Measurements from ENCODE around the gene PCA3. TPM values are rescaled to one million over a fixed set of nuclear protein-coding genes. Genes with fewer than 3 reads are reported as not detected.

The PCA3 gene
- polyA plus RNA-seq, 1 of the 3 experiments (the other 2 are of a cell fraction): 0.21 TPM

DNA sequence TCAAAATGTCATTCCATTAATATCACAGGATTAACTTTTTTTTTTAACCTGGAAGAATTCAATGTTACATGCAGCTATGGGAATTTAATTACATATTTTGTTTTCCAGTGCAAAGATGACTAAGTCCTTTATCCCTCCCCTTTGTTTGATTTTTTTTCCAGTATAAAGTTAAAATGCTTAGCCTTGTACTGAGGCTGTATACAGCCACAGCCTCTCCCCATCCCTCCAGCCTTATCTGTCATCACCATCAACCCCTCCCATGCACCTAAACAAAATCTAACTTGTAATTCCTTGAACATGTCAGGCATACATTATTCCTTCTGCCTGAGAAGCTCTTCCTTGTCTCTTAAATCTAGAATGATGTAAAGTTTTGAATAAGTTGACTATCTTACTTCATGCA, 20.6 kb downstream of the PCA3 start:
- H3K27ac ChIP-seq (ENCODE audit: low read depth in 2 of 2, low read length in 1 of 2): no peak overlapping the region
- no peaks in the 10 kb centered on the region for H3K9me2 ChIP-seq
- no peaks in the 10 kb centered on the region for H3K9me3 ChIP-seq
- no peaks in the 10 kb centered on the region for H3F3A ChIP-seq (replicated peaks; ENCODE audit: insufficient read depth)
- no peak overlapping the region for H3K4me2 ChIP-seq
- no peaks in the 10 kb centered on the region for H4K20me1 ChIP-seq (ENCODE audit: insufficient read depth)
- peaks cover 36% of the 10 kb centered on the region; the same call in 1 of the 2 replicates for H3K27me3 ChIP-seq (ENCODE audit: insufficient read depth)
- no peak overlapping the region for H2AFZ ChIP-seq (ENCODE audit: low read depth)
- POLR2A ChIA-PET: no interaction called here
- H3K9ac ChIP-seq: no peak overlapping the region
- TF ChIP-seq SMC3 (IDR thresholded peaks at IDR 0.05; ENCODE audit: low read depth, low read length): no peak
- no peak for TF ChIP-seq RCOR1 (IDR thresholded peaks at IDR 0.05; ENCODE audit: low read length)
- no peak for TF ChIP-seq RXRA (IDR thresholded peaks at IDR 0.05; ENCODE audit: borderline replicate concordance, low read depth)
- TF ChIP-seq, protein P1, sequence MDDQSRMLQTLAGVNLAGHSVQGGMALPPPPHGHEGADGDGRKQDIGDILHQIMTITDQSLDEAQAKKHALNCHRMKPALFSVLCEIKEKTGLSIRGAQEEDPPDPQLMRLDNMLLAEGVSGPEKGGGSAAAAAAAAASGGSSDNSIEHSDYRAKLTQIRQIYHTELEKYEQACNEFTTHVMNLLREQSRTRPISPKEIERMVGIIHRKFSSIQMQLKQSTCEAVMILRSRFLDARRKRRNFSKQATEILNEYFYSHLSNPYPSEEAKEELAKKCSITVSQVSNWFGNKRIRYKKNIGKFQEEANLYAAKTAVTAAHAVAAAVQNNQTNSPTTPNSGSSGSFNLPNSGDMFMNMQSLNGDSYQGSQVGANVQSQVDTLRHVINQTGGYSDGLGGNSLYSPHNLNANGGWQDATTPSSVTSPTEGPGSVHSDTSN (IDR thresholded peaks at IDR 0.05): no peak
- TF ChIP-seq MEF2A (IDR thresholded peaks at IDR 0.05; ENCODE audit: borderline replicate concordance, low read depth): no peak
- no peak for TF ChIP-seq JUND (IDR thresholded peaks at IDR 0.05)
- no peak for TF ChIP-seq TCF12 (IDR thresholded peaks at IDR 0.05)
- no peak for TF ChIP-seq RFX5 (IDR thresholded peaks at IDR 0.05; ENCODE audit: low read length)
- TF ChIP-seq EZH2phosphoT487 (IDR thresholded peaks at IDR 0.05; ENCODE audit: borderline replicate concordance, low read depth): no peak
- TF ChIP-seq FOXM1 (IDR thresholded peaks at IDR 0.05; ENCODE audit: low read depth): no peak
- no peak for TF ChIP-seq NRF1 (IDR thresholded peaks at IDR 0.05; ENCODE audit: low read depth, low read length)
- no peak for TF ChIP-seq POLR2AphosphoS5 (IDR thresholded peaks at IDR 0.05; ENCODE audit: low read depth, low read length)
- TF ChIP-seq, protein P2, sequence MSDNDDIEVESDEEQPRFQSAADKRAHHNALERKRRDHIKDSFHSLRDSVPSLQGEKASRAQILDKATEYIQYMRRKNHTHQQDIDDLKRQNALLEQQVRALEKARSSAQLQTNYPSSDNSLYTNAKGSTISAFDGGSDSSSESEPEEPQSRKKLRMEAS (IDR thresholded peaks at IDR 0.05; ENCODE audit: low read depth): no peak
- H3K79me2 ChIP-seq (ENCODE audit: insufficient read depth): no peaks in the 10 kb centered on the region
- H3K4me1 ChIP-seq (ENCODE audit: control insufficient read depth in 1 of 2, insufficient read depth in 2 of 2, low read depth in 1 of 2, low read length in 1 of 2): no peaks in the 10 kb centered on the region
- no peak overlapping the region for H3K4me3 ChIP-seq (ENCODE audit: low read depth in 2 of 2, low read length in 1 of 2)
- H3K36me3 ChIP-seq (replicated peaks in 1 of 2; ENCODE audit: control insufficient read depth in 1 of 2, insufficient read depth in 2 of 2, low read length in 1 of 2): no peaks in the 10 kb centered on the region
- DNase-seq: no peak
- CTCF ChIA-PET: interaction anchor here (1.0 kb wide), 1 partner anchor 25 kb away, joined by 3 read pairs; no protein-coding TSS in a partner anchor

DNA sequence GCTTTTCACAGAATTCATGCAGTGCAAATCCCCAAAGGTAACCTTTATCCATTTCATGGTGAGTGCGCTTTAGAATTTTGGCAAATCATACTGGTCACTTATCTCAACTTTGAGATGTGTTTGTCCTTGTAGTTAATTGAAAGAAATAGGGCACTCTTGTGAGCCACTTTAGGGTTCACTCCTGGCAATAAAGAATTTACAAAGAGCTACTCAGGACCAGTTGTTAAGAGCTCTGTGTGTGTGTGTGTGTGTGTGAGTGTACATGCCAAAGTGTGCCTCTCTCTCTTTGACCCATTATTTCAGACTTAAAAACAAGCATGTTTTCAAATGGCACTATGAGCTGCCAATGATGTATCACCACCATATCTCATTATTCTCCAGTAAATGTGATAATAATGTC, 21.3 kb downstream of the PCA3 start:
- TF ChIP-seq RFX5 (IDR thresholded peaks at IDR 0.05; ENCODE audit: low read length) (no peak), FOSL2 (IDR thresholded peaks at IDR 0.05; ENCODE audit: borderline replicate concordance, low read depth) (no peak), NRF1 (IDR thresholded peaks at IDR 0.05; ENCODE audit: low read depth, low read length) (no peak), FOXJ3 (CRISPR knock-in tag; IDR thresholded peaks at IDR 0.05) (no peak), MXI1 (IDR thresholded peaks at IDR 0.05; ENCODE audit: low read depth, low read length) (no peak), GABPA (IDR thresholded peaks at IDR 0.05; ENCODE audit: low read depth) (no peak), YY1 (IDR thresholded peaks at IDR 0.05; ENCODE audit: low read depth) (no peak), NFIC (IDR thresholded peaks at IDR 0.05; ENCODE audit: borderline replicate concordance) (no peak), FOXM1 (IDR thresholded peaks at IDR 0.05; ENCODE audit: low read depth) (no peak), TCF12 (IDR thresholded peaks at IDR 0.05) (no peak), SIN3A (IDR thresholded peaks at IDR 0.05; ENCODE audit: borderline replicate concordance, low read depth, low read length) (no peak), MEF2A (IDR thresholded peaks at IDR 0.05; ENCODE audit: borderline replicate concordance, low read depth) (no peak), JUND (IDR thresholded peaks at IDR 0.05) (no peak), RXRA (IDR thresholded peaks at IDR 0.05; ENCODE audit: borderline replicate concordance, low read depth) (no peak), POLR2AphosphoS5 (IDR thresholded peaks at IDR 0.05; ENCODE audit: low read depth, low read length) (no peak)
- TF ChIP-seq, protein P3, sequence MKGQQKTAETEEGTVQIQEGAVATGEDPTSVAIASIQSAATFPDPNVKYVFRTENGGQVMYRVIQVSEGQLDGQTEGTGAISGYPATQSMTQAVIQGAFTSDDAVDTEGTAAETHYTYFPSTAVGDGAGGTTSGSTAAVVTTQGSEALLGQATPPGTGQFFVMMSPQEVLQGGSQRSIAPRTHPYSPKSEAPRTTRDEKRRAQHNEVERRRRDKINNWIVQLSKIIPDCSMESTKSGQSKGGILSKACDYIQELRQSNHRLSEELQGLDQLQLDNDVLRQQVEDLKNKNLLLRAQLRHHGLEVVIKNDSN (IDR thresholded peaks at IDR 0.05; ENCODE audit: borderline replicate concordance, low read depth): no peak
- TF ChIP-seq, protein P4, sequence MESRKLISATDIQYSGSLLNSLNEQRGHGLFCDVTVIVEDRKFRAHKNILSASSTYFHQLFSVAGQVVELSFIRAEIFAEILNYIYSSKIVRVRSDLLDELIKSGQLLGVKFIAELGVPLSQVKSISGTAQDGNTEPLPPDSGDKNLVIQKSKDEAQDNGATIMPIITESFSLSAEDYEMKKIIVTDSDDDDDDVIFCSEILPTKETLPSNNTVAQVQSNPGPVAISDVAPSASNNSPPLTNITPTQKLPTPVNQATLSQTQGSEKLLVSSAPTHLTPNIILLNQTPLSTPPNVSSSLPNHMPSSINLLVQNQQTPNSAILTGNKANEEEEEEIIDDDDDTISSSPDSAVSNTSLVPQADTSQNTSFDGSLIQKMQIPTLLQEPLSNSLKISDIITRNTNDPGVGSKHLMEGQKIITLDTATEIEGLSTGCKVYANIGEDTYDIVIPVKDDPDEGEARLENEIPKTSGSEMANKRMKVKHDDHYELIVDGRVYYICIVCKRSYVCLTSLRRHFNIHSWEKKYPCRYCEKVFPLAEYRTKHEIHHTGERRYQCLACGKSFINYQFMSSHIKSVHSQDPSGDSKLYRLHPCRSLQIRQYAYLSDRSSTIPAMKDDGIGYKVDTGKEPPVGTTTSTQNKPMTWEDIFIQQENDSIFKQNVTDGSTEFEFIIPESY (IDR thresholded peaks at IDR 0.05; ENCODE audit: borderline replicate concordance, low read depth): no peak
- TF ChIP-seq, protein P5, sequence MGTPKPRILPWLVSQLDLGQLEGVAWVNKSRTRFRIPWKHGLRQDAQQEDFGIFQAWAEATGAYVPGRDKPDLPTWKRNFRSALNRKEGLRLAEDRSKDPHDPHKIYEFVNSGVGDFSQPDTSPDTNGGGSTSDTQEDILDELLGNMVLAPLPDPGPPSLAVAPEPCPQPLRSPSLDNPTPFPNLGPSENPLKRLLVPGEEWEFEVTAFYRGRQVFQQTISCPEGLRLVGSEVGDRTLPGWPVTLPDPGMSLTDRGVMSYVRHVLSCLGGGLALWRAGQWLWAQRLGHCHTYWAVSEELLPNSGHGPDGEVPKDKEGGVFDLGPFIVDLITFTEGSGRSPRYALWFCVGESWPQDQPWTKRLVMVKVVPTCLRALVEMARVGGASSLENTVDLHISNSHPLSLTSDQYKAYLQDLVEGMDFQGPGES (IDR thresholded peaks at IDR 0.05; ENCODE audit: low read depth, low read length): no peak
- TF ChIP-seq, protein P1 (IDR thresholded peaks at IDR 0.05): no peak
- Histone ChIP-seq H3K9me3 (no peaks in the 10 kb centered on the region), H3K4me1 (ENCODE audit: control insufficient read depth in 1 of 2, insufficient read depth in 2 of 2, low read depth in 1 of 2, low read length in 1 of 2) (no peaks in the 10 kb centered on the region), H3K9me2 (no peaks in the 10 kb centered on the region), H3K36me3 (replicated peaks in 1 of 2; ENCODE audit: control insufficient read depth in 1 of 2, insufficient read depth in 2 of 2, low read length in 1 of 2) (no peaks in the 10 kb centered on the region), H3K79me2 (ENCODE audit: insufficient read depth) (no peaks in the 10 kb centered on the region), H3F3A (replicated peaks; ENCODE audit: insufficient read depth) (no peaks in the 10 kb centered on the region), H2AFZ (ENCODE audit: low read depth) (no peak overlapping the region), H3K27ac (ENCODE audit: low read depth in 2 of 2, low read length in 1 of 2) (no peak overlapping the region), H3K9ac (no peak overlapping the region), H3K4me3 (ENCODE audit: low read depth in 2 of 2, low read length in 1 of 2) (no peak overlapping the region), H3K4me2 (no peak overlapping the region), H4K20me1 (ENCODE audit: insufficient read depth) (no peaks in the 10 kb centered on the region), H3K27me3 (ENCODE audit: insufficient read depth) (peaks cover 31% of the 10 kb centered on the region; the same call in 1 of the 2 replicates)
- DNase-seq: no peak
- POLR2A ChIA-PET: no interaction called here
- WGBS (ENCODE audit: low lambda C conversion rate): 5% methylated on average over 1 of the region's 1 CpG
- CTCF ChIA-PET: no interaction called here

Measured in SK-N-SH (cell line).